IMR-90 (cell line): Measurements from ENCODE around the gene DNAJB4. TPM values are rescaled to one million over a fixed set of nuclear protein-coding genes. Genes with fewer than 3 reads are reported as not detected.

Experiments used
- ATAC-seq: fragments of 200-7000 bp; cut with Tn5 transposase; 2 replicates; pipeline ENCODE4 v1.9.1; 2020; ENCODE audit warnings: low read depth, mild to moderate bottlenecking, moderate library complexity
- BruUV-seq: library from RNA; stranded (reverse); fragments of 400-500 nt; replicated peaks from 2 replicates; lab custom pipeline; 2021; lab: Mats Ljungman, UMichigan
- CTCF ChIA-PET: fragments of 300-600 bp; formaldehyde crosslinking; extraction: SDS; loops from one replicate; lab custom pipeline; 2021; ENCODE audit warnings: antibody characterized with exemption; lab: Yijun Ruan, JAX
- POLR2A ChIA-PET: fragments of 300-600 bp; sonication (Branson Sonifier 250); formaldehyde crosslinking; loops from one replicate; lab custom pipeline; 2022; ENCODE audit warnings: antibody characterized with exemption; ENCODE audit not compliant: unreplicated experiment; lab: Charles Lee
- DNase-seq: peaks from one replicate; pipeline ENCODE4 v3.0.0; 2013
- H2AFZ ChIP-seq: replicated peaks from 2 replicates; pipeline ENCODE3; 2013; ENCODE audit warnings: low read length, mild to moderate bottlenecking; ENCODE audit not compliant: poor library complexity
- H2AK5ac ChIP-seq: 2 replicates; pipeline ENCODE4 v1.6.1; 2013; ENCODE audit warnings: low read depth, low read length, inconsistent platforms
- H2AK9ac ChIP-seq: replicated peaks from 2 replicates; pipeline ENCODE3; 2013; ENCODE audit warnings: mild to moderate bottlenecking, low read depth, low read length, moderate library complexity; ENCODE audit not compliant: poor library complexity
- H2BK120ac ChIP-seq: 2 replicates; pipeline ENCODE4 v1.6.1; 2013; ENCODE audit warnings: low read depth, low read length, inconsistent platforms
- H2BK15ac ChIP-seq: 3 replicates; pipeline ENCODE4 v1.6.1; 2013; ENCODE audit warnings: low read depth, low read length, inconsistent platforms
- H2BK20ac ChIP-seq: 2 replicates; pipeline ENCODE4 v1.6.1; 2013; ENCODE audit warnings: low read depth, mild to moderate bottlenecking, inconsistent platforms, low read length, moderate library complexity
- H2BK5ac ChIP-seq: 2 replicates; pipeline ENCODE4 v1.6.1; 2013; ENCODE audit warnings: mild to moderate bottlenecking, low read depth, low read length, inconsistent platforms; ENCODE audit not compliant: poor library complexity, severe bottlenecking
- H3K14ac ChIP-seq: replicated peaks from 2 replicates; pipeline ENCODE4 v1.6.1; 2013; ENCODE audit warnings: low read depth, low read length, inconsistent platforms
- H3K18ac ChIP-seq: 2 replicates; pipeline ENCODE4 v1.6.1; 2013; ENCODE audit warnings: low read depth, low read length, control low read depth
- H3K23ac ChIP-seq: 2 replicates; pipeline ENCODE4 v1.6.1; 2013; ENCODE audit warnings: low read depth, low read length, inconsistent platforms
- H3K27ac ChIP-seq: 2 replicates; pipeline ENCODE4 v1.5.1; 2013; ENCODE audit warnings: mild to moderate bottlenecking, control low read depth, low read length; ENCODE audit not compliant: insufficient read depth
- H3K27me3 ChIP-seq: 2 replicates; pipeline ENCODE4 v1.6.1; 2013; ENCODE audit warnings: low read length; ENCODE audit not compliant: control insufficient read depth, insufficient read depth
- H3K36me3 ChIP-seq: 2 replicates; pipeline ENCODE4 v1.6.1; 2013; ENCODE audit warnings: low read length, mixed read lengths; ENCODE audit not compliant: control insufficient read depth, insufficient read depth
- H3K4ac ChIP-seq: 2 replicates; pipeline ENCODE4 v1.6.1; 2013; ENCODE audit warnings: low read depth, low read length, inconsistent platforms
- H3K4me1 ChIP-seq: 2 replicates; pipeline ENCODE4 v1.6.1; 2013; ENCODE audit warnings: low read length, mixed read lengths; ENCODE audit not compliant: control insufficient read depth, insufficient read depth
- H3K4me2 ChIP-seq: 2 replicates; pipeline ENCODE4 v1.6.1; 2013; ENCODE audit warnings: low read depth, mild to moderate bottlenecking, control low read depth, low read length, moderate library complexity
- H3K4me3 ChIP-seq: 2 replicates; pipeline ENCODE4 v1.5.1; 2013; ENCODE audit warnings: low read depth, mild to moderate bottlenecking, control low read depth, low read length, moderate library complexity; ENCODE audit not compliant: insufficient read depth
- H3K56ac ChIP-seq: 2 replicates; pipeline ENCODE4 v1.6.1; 2013; ENCODE audit warnings: low read length, inconsistent platforms; ENCODE audit not compliant: insufficient read depth; ENCODE audit errors: extremely low read depth
- H3K79me1 ChIP-seq, 2 experiments: 2 replicates each; pipeline ENCODE4 v1.6.1; 2013; ENCODE audit warnings: low read length in 2 of 2, inconsistent platforms in 1 of 2, low read depth in 1 of 2
- H3K9ac ChIP-seq: 2 replicates; pipeline ENCODE4 v1.6.1; 2013; ENCODE audit warnings: low read depth, low read length, control low read depth
- H3K9me1 ChIP-seq: 2 replicates; pipeline ENCODE4 v1.6.1; 2013; ENCODE audit warnings: low read length, inconsistent platforms; ENCODE audit not compliant: insufficient read depth
- H3K9me3 ChIP-seq: 2 replicates; pipeline ENCODE4 v1.6.1; 2013; ENCODE audit warnings: low read length; ENCODE audit not compliant: control insufficient read depth, insufficient read depth
- H4K20me1 ChIP-seq: 2 replicates; pipeline ENCODE4 v1.6.1; 2013; ENCODE audit warnings: low read length, inconsistent platforms; ENCODE audit not compliant: insufficient read depth
- H4K5ac ChIP-seq: 2 replicates; pipeline ENCODE4 v1.6.1; 2013; ENCODE audit warnings: mild to moderate bottlenecking, low read depth, low read length, control low read depth
- H4K8ac ChIP-seq, 2 experiments: 2 replicates each; pipeline ENCODE4 v1.6.1; 2013; ENCODE audit warnings: low read depth in 2 of 2, low read length in 2 of 2, control low read depth in 1 of 2, inconsistent platforms in 1 of 2
- H4K91ac ChIP-seq: 2 replicates; pipeline ENCODE4 v1.6.1; 2013; ENCODE audit warnings: low read depth, low read length, inconsistent platforms; ENCODE audit not compliant: insufficient read depth
- BHLHE40 ChIP-seq: fragments of 150-350 bp; IDR thresholded peaks from 2 replicates; pipeline ENCODE4 v1.6.1; 2016; ENCODE audit warnings: mild to moderate bottlenecking, low read depth, low read length
- CEBPB ChIP-seq: IDR thresholded peaks from 2 replicates; pipeline ENCODE4 v1.6.1; 2012; ENCODE audit warnings: low read depth, low read length, improper control_type of control experiment
- CHD1 ChIP-seq: IDR thresholded peaks from 2 replicates; pipeline ENCODE4 v1.6.1; 2012; ENCODE audit warnings: low read depth, low read length, improper control_type of control experiment
- ELK1 ChIP-seq: fragments of 150-350 bp; IDR thresholded peaks from 2 replicates; pipeline ENCODE4 v1.6.1; 2016; ENCODE audit warnings: low read depth, mild to moderate bottlenecking, low read length, moderate library complexity, borderline replicate concordance
- FOS ChIP-seq: fragments of 150-350 bp; IDR thresholded peaks from 2 replicates; pipeline ENCODE4 v1.6.1; 2016; ENCODE audit warnings: low read depth, low read length
- MAFK ChIP-seq: IDR thresholded peaks from 2 replicates; pipeline ENCODE4 v1.6.1; 2012; ENCODE audit warnings: low read depth, low read length, improper control_type of control experiment
- MAZ ChIP-seq: IDR thresholded peaks from 2 replicates; pipeline ENCODE4 v1.6.1; 2012; ENCODE audit warnings: low read depth, mild to moderate bottlenecking, low read length, improper control_type of control experiment, moderate library complexity, borderline replicate concordance
- NFE2L2 ChIP-seq: fragments of 150-350 bp; IDR thresholded peaks from 2 replicates; pipeline ENCODE4 v1.6.1; 2016; ENCODE audit warnings: low read depth, mild to moderate bottlenecking, low read length
- POLR2A ChIP-seq: IDR thresholded peaks from 2 replicates; pipeline ENCODE4 v1.6.1; 2012; ENCODE audit warnings: mild to moderate bottlenecking, low read depth, low read length
- RAD21 ChIP-seq: IDR thresholded peaks from 2 replicates; pipeline ENCODE4 v1.6.1; 2012; ENCODE audit warnings: low read length, improper control_type of control experiment
- RCOR1 ChIP-seq: IDR thresholded peaks from 2 replicates; pipeline ENCODE4 v1.6.1; 2012; ENCODE audit warnings: mild to moderate bottlenecking, low read length, improper control_type of control experiment; ENCODE audit not compliant: insufficient replicate concordance
- SMC3 ChIP-seq: fragments of 150-350 bp; IDR thresholded peaks from 2 replicates; pipeline ENCODE4 v1.6.1; 2016; ENCODE audit warnings: low read depth, mild to moderate bottlenecking, antibody characterized with exemption, low read length, moderate library complexity
- USF2 ChIP-seq: fragments of 150-350 bp; IDR thresholded peaks from 2 replicates; pipeline ENCODE4 v1.6.1; 2017; ENCODE audit warnings: mild to moderate bottlenecking, antibody characterized with exemption, low read length, low read depth
- WGBS, 2 experiments: methylation state at CpG; one replicate each; pipeline versions ENCODE4 v1.1.5 to v1.1.7; 2013; ENCODE audit warnings: missing lambda C conversion rate in 2 of 2; ENCODE audit not compliant: insufficient read length in 1 of 2; ENCODE audit errors: extremely low coverage in 2 of 2; 5-methylcytosine and 5-hydroxymethylcytosine counted together
- dilution Hi-C: fragments of 300-500 bp; cut with HindIII; formaldehyde crosslinking; loops from one replicate; pipeline ENCODE4 v1.14.3; 2018; ENCODE audit warnings: low sequenced_read_pairs; ENCODE audit not compliant: unreplicated experiment
- in situ Hi-C: fragments of 300-500 bp; cut with MboI; formaldehyde crosslinking; loops from 3 replicates; pipeline ENCODE4 v1.14.3; 2019; ENCODE audit warnings: low sequenced_read_pairs, inconsistent platforms, mixed read lengths
- intact Hi-C: fragments of 100-400 bp; cut with micrococcal nuclease; formaldehyde crosslinking; loops from 2 replicates; pipeline ENCODE4 v1.10.0; 2022
- polyA plus RNA-seq, 3 experiments: library from polyadenylated mRNA; depleted of rRNA; stranded (reverse); fragments of >200 nt; gene quantifications; 2 replicates each; pipeline ENCODE4 v1.2.3, GENCODE V29; 2012; ENCODE audit warnings: low replicate concordance in 1 of 3
- total RNA-seq: library from RNA; depleted of rRNA; stranded (reverse); fragments of >200 nt; gene quantifications from 2 replicates; pipeline ENCODE4 v1.2.3, GENCODE V29; 2012

DNAJB4 gene
- total and polyA plus RNA-seq, 2 of the 4 experiments (the other 2 are of a cell fraction): 30.6 to 31.0 TPM

GRCh38 chr1:77956464-77956863 lies 48.3 kb upstream of the DNAJB4 start:
- Histone ChIP-seq H3K27ac (no peak overlapping the region), H4K8ac (no peak overlapping the region), H3K27me3 (no peaks in the 10 kb centered on the region), H2AK5ac (no peak overlapping the region), H3K9ac (no peak overlapping the region), H3K36me3 (peaks cover 61% of the 10 kb centered on the region), H4K5ac (no peak overlapping the region), H3K23ac (no peak overlapping the region), H3K79me1 (peaks cover 24 to 60% of the 10 kb centered on the region in 2 experiments), H3K4me1 (no peaks in the 10 kb centered on the region; the same call in 1 of the 2 replicates), H3K56ac (no peak overlapping the region), H4K20me1 (peaks cover 19% of the 10 kb centered on the region), H2BK120ac (no peak overlapping the region), H3K9me1 (no peaks in the 10 kb centered on the region), H2AFZ (no peak overlapping the region), H2BK5ac (no peak overlapping the region), H3K4me3 (no peak overlapping the region), H3K9me3 (no peaks in the 10 kb centered on the region), H2AK9ac (no peak overlapping the region), H2BK15ac (no peak overlapping the region), H4K91ac (no peak overlapping the region), H3K4ac (no peak overlapping the region), H2BK20ac (no peak overlapping the region), H3K14ac (no peak overlapping the region), H3K18ac (no peak overlapping the region), H3K4me2 (no peak overlapping the region)
- DNase-seq (no peak), ATAC-seq (no peak)
- dilution Hi-C loops (no loop called here), intact Hi-C loops (no loop called here), in situ Hi-C loops (no loop called here)
- BruUV-seq: no TSS peak
- POLR2A ChIA-PET: no interaction called here
- TF ChIP-seq USF2 (no peak), RAD21 (no peak), MAZ (no peak), NFE2L2 (no peak), MAFK (no peak), CEBPB (no peak), SMC3 (no peak), BHLHE40 (no peak), CHD1 (no peak), FOS (no peak), ELK1 (no peak), POLR2A (no peak), RCOR1 (no peak)
- WGBS, 2 experiments: no CpG with 5 or more reads among the region's 3 CpGs
- CTCF ChIA-PET: no interaction called here
